ENCODE measurements around the gene PRSS2.

DNA sequence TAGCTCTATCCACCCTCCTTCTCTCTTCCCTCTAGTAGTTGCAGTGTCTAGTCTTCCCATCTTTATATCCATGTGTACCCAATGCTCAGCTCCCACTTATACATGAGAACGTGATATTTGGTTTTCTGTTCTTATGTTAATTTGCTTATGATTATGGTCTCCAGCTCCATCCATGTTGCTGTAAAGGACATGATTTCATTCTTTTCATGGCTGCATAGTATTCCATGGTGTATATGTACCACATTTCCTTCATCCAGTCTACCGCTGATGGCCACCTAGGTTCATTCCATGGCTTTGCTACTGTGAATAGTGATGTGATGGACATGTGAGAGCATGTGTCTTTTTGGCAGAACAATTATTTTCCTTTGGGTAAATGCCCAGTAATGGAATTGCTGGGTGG, 6.5 kb downstream of the PRSS2 start:
- TF ChIP-seq POLR2A (IDR thresholded peaks at IDR 0.05; ENCODE audit: low read depth) (no peak), POLR2AphosphoS5 (IDR thresholded peaks at IDR 0.05) (no peak), EP300 (IDR thresholded peaks at IDR 0.05) (no peak)
- TF ChIP-seq, protein P1, sequence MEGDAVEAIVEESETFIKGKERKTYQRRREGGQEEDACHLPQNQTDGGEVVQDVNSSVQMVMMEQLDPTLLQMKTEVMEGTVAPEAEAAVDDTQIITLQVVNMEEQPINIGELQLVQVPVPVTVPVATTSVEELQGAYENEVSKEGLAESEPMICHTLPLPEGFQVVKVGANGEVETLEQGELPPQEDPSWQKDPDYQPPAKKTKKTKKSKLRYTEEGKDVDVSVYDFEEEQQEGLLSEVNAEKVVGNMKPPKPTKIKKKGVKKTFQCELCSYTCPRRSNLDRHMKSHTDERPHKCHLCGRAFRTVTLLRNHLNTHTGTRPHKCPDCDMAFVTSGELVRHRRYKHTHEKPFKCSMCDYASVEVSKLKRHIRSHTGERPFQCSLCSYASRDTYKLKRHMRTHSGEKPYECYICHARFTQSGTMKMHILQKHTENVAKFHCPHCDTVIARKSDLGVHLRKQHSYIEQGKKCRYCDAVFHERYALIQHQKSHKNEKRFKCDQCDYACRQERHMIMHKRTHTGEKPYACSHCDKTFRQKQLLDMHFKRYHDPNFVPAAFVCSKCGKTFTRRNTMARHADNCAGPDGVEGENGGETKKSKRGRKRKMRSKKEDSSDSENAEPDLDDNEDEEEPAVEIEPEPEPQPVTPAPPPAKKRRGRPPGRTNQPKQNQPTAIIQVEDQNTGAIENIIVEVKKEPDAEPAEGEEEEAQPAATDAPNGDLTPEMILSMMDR (IDR thresholded peaks at IDR 0.05), result no peak
